Measurements from ENCODE around the gene LRP8. TPM values are rescaled to one million over a fixed set of nuclear protein-coding genes. Genes with fewer than 3 reads are reported as not detected.

Gene LRP8
- total and polyA plus RNA-seq, 4 donors: 2.6 to 20.0 (median 9.6) TPM

DNA sequence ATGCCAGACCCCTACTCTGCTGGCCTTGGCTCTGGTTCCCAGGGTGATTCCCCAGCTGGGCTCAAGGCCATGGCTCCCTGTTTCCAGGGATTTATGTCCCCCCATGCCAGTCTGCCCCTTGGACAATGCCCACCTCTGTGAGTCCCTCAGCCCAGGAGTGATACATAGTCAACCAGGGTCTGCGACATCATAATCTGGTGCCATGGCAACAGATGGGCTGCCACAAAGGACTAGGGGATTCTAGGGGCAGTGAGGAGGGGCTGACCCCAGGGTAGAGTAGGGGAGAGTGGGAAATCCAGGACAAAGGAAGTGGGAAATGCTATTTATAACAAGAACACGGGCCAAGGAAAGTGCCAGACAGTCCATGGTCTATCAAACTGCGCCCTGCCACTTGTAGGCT lies 33.8 kb downstream of the LRP8 start:
- 76 to 86% methylated on average over 3 of the region's 3 CpGs for WGBS, 2 donors

GRCh38 chr1:53293123-53293522 lies 34.7 kb downstream of the LRP8 start:
- WGBS, 2 donors: 51 to 56% methylated on average over 2 of the region's 2 CpGs
- DNase-seq (no peak), ATAC-seq (ENCODE audit: insufficient read depth, low FRiP score) (no peak)
- Histone ChIP-seq H3K4me3 (no peak overlapping the region), H3K9me3 (ENCODE audit: control insufficient read depth in 4 of 4, insufficient read depth in 3 of 4, low read length in 3 of 4) (no peaks in the 10 kb centered on the region), H3K36me3 (ENCODE audit: control insufficient read depth in 4 of 4, insufficient read depth in 4 of 4, low read length in 4 of 4) (no peaks in the 10 kb centered on the region), H3K4me1 (ENCODE audit: control insufficient read depth in 5 of 5, insufficient read depth in 5 of 5, low read length in 5 of 5) (peaks cover 0 to 19% (median 10%) of the 10 kb centered on the region in 5 donors), H3K27ac (ENCODE audit: low read depth in 1 of 2, low read length in 1 of 2) (no peak overlapping the region), H3K9ac (ENCODE audit: insufficient read depth in 1 of 2, low read length in 2 of 2) (no peak overlapping the region), H3K27me3 (ENCODE audit: control insufficient read depth in 3 of 3, insufficient read depth in 3 of 3, low read length in 2 of 3) (no peaks in the 10 kb centered on the region)
- TF ChIP-seq, protein P1, sequence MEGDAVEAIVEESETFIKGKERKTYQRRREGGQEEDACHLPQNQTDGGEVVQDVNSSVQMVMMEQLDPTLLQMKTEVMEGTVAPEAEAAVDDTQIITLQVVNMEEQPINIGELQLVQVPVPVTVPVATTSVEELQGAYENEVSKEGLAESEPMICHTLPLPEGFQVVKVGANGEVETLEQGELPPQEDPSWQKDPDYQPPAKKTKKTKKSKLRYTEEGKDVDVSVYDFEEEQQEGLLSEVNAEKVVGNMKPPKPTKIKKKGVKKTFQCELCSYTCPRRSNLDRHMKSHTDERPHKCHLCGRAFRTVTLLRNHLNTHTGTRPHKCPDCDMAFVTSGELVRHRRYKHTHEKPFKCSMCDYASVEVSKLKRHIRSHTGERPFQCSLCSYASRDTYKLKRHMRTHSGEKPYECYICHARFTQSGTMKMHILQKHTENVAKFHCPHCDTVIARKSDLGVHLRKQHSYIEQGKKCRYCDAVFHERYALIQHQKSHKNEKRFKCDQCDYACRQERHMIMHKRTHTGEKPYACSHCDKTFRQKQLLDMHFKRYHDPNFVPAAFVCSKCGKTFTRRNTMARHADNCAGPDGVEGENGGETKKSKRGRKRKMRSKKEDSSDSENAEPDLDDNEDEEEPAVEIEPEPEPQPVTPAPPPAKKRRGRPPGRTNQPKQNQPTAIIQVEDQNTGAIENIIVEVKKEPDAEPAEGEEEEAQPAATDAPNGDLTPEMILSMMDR (IDR thresholded peaks at IDR 0.05; ENCODE audit: control extremely low read depth, extremely low read depth): no peak

More for the DNA sequence above, 33.8 kb downstream of the LRP8 start:
- H3K27ac ChIP-seq (ENCODE audit: low read depth in 1 of 2, low read length in 1 of 2): no peak overlapping the region
- H3K9ac ChIP-seq (ENCODE audit: insufficient read depth in 1 of 2, low read length in 2 of 2): no peak overlapping the region
- no peak overlapping the region for H3K4me3 ChIP-seq
- H3K9me3 ChIP-seq (ENCODE audit: control insufficient read depth in 4 of 4, insufficient read depth in 3 of 4, low read length in 3 of 4): no peaks in the 10 kb centered on the region
- H3K4me1 ChIP-seq (ENCODE audit: control insufficient read depth in 5 of 5, insufficient read depth in 5 of 5, low read length in 5 of 5): peaks cover 0 to 19% (median 11%) of the 10 kb centered on the region in 5 donors
- DNase-seq (no peak), ATAC-seq (ENCODE audit: insufficient read depth, low FRiP score) (no peak)
- TF ChIP-seq, protein P1 (IDR thresholded peaks at IDR 0.05; ENCODE audit: control extremely low read depth, extremely low read depth): no peak
- no peaks in the 10 kb centered on the region for H3K36me3 ChIP-seq (ENCODE audit: control insufficient read depth in 4 of 4, insufficient read depth in 4 of 4, low read length in 4 of 4)
- H3K27me3 ChIP-seq (ENCODE audit: control insufficient read depth in 3 of 3, insufficient read depth in 3 of 3, low read length in 2 of 3): no peaks in the 10 kb centered on the region

DNA sequence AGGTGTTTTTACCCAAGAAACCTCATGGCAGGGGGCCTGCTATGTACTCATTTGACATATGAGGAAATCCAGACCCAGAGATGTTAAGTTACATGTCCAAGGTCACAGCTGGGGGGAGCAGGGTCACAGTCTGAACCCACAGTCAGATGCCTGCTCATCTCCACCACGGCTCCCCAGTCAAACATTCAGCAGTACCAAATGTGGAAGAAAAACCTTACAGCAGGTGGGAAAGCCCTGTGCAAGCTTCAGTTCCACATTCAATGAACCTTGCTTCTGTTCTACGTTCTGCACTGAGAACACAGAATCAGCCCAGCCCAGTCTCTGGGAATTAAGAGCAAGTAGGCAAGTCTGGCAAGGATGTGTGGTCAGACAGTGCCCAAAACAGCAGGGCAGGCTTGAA lies 35.2 kb downstream of the LRP8 start:
- peaks cover 0 to 19% (median 10%) of the 10 kb centered on the region in 5 donors for H3K4me1 ChIP-seq (ENCODE audit: control insufficient read depth in 5 of 5, insufficient read depth in 5 of 5, low read length in 5 of 5)
- WGBS, 2 donors: 69 to 80% methylated on average over 2 of the region's 2 CpGs
- TF ChIP-seq, protein P1 (IDR thresholded peaks at IDR 0.05; ENCODE audit: control extremely low read depth, extremely low read depth): no peak
- H3K27ac ChIP-seq (ENCODE audit: low read depth in 1 of 2, low read length in 1 of 2): no peak overlapping the region
- no peak overlapping the region for H3K4me3 ChIP-seq
- no peak overlapping the region for H3K9ac ChIP-seq (ENCODE audit: insufficient read depth in 1 of 2, low read length in 2 of 2)
- ATAC-seq (ENCODE audit: insufficient read depth, low FRiP score) (no peak), DNase-seq (no peak)
- no peaks in the 10 kb centered on the region for H3K9me3 ChIP-seq (ENCODE audit: control insufficient read depth in 4 of 4, insufficient read depth in 3 of 4, low read length in 3 of 4)
- H3K36me3 ChIP-seq (ENCODE audit: control insufficient read depth in 4 of 4, insufficient read depth in 4 of 4, low read length in 4 of 4): no peaks in the 10 kb centered on the region
- H3K27me3 ChIP-seq (ENCODE audit: control insufficient read depth in 3 of 3, insufficient read depth in 3 of 3, low read length in 2 of 3): no peaks in the 10 kb centered on the region

DNA sequence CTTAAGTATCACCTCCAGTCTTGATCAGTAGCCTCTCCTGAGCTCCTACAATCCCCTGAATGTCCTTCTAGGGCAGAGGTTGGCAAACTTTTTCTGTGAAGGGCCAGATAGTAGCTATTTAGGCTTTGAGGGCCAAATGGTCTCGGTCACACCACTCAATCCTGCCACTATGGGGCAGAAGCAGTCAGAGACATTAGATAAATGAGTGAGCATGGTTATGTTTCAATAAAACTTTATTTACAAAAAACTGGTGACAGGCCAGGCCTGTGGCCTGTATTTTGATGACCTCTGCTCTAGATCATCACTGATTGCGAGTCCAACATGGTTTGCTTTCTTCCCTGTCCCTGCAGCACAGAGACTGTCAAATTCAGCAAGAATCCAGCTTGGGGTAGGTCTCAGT lies 36.3 kb downstream of the LRP8 start:
- ATAC-seq (ENCODE audit: insufficient read depth, low FRiP score) (no peak), DNase-seq (no peak)
- H3K27me3 ChIP-seq (ENCODE audit: control insufficient read depth in 3 of 3, insufficient read depth in 3 of 3, low read length in 2 of 3): no peaks in the 10 kb centered on the region
- H3K9me3 ChIP-seq (ENCODE audit: control insufficient read depth in 4 of 4, insufficient read depth in 3 of 4, low read length in 3 of 4): no peaks in the 10 kb centered on the region
- no peak overlapping the region for H3K4me3 ChIP-seq
- no peak overlapping the region for H3K9ac ChIP-seq (ENCODE audit: insufficient read depth in 1 of 2, low read length in 2 of 2)
- WGBS, 2 donors: 96 to 98% methylated on average over 2 of the region's 2 CpGs
- H3K36me3 ChIP-seq (ENCODE audit: control insufficient read depth in 4 of 4, insufficient read depth in 4 of 4, low read length in 4 of 4): no peaks in the 10 kb centered on the region
- peaks cover 0 to 17% (median 10%) of the 10 kb centered on the region in 5 donors for H3K4me1 ChIP-seq (ENCODE audit: control insufficient read depth in 5 of 5, insufficient read depth in 5 of 5, low read length in 5 of 5)
- TF ChIP-seq, protein P1 (IDR thresholded peaks at IDR 0.05; ENCODE audit: control extremely low read depth, extremely low read depth): no peak
- no peak overlapping the region for H3K27ac ChIP-seq (ENCODE audit: low read depth in 1 of 2, low read length in 1 of 2)
